OCI-LY7 (cell line): ENCODE data around the gene NPHP1.

ENCODE experiments used
- CTCF ChIP-seq: fragments of 200-600 bp; sonication (generic); conservative IDR thresholded peaks from 2 replicates; pipeline ENCODE4 v1.5.1; 2014; ENCODE audit warnings: mild to moderate bottlenecking, antibody characterized with exemption, low read length, moderate library complexity, mixed read lengths
- EZH2phosphoT487 ChIP-seq: fragments of 200-600 bp; sonication (generic); IDR thresholded peaks from 2 replicates; pipeline ENCODE4 v1.6.1; 2018; ENCODE audit warnings: low read depth, borderline replicate concordance, mild to moderate bottlenecking, mixed run types, antibody characterized with exemption, low read length, moderate library complexity, mixed read lengths

GRCh38 chr2:110221938-110222337 lies 17.1 kb upstream of the NPHP1 start:
- TF ChIP-seq CTCF: no peak
- TF ChIP-seq EZH2phosphoT487: no peak
